DOHH2 (cell line): Measurements from ENCODE around the gene MDH1B.

ENCODE experiments used
- CTCF ChIP-seq: fragments of 200-600 bp; sonication (generic); IDR thresholded peaks from one replicate; pipeline ENCODE4 v1.5.1; 2014; ENCODE audit warnings: antibody characterized with exemption, mild to moderate bottlenecking, low read depth, low read length; ENCODE audit not compliant: poor library complexity, severe bottlenecking
- EZH2phosphoT487 ChIP-seq: fragments of 200-600 bp; sonication (generic); IDR thresholded peaks from 2 replicates; pipeline ENCODE4 v1.6.1; 2017; ENCODE audit warnings: borderline replicate concordance, mild to moderate bottlenecking, antibody characterized with exemption, low read length, moderate library complexity, mixed read lengths

GRCh38 chr2:206780671-206781070 is 15.5 kb upstream of the MDH1B start:
- TF ChIP-seq CTCF = no peak
- no peak for TF ChIP-seq EZH2phosphoT487
